CD4-positive, alpha-beta T cell (primary cell): ENCODE data around the gene KPNA1. TPM values are rescaled to one million over a fixed set of nuclear protein-coding genes. Genes with fewer than 3 reads are reported as not detected.
A peak's percentile ranks its signal among the peaks of the same experiment; 100 is the strongest.

Source experiments
- ATAC-seq: fragments of 200-7000 bp; cut with Tn5 transposase; one replicate; pipeline ENCODE4 v1.10.0; 2022; ENCODE audit warnings: mild to moderate bottlenecking; ENCODE audit not compliant: poor library complexity
- CTCF ChIA-PET: fragments of 350-600 bp; sonication (Branson Sonifier 250); formaldehyde crosslinking; loops from one replicate; lab custom pipeline; 2021; ENCODE audit warnings: antibody characterized with exemption, inconsistent platforms; lab: Charles Lee
- POLR2A ChIA-PET: fragments of 350-600 bp; sonication (Branson Sonifier 250); formaldehyde crosslinking; loops from one replicate; lab custom pipeline; 2021; ENCODE audit warnings: antibody characterized with exemption, inconsistent platforms; lab: Charles Lee
- DNase-seq, 14 experiments: peaks; one replicate each; pipeline ENCODE4 v3.0.0-alpha.2; 2013 to 2020; ENCODE audit warnings: mixed read lengths in 2 of 14
- H3K27ac ChIP-seq, 2 donors: one replicate each; pipeline versions ENCODE4 v1.5.1 to v1.7.0; 2013; ENCODE audit warnings: low read length in 2 of 2, low read depth in 1 of 2, mild to moderate bottlenecking in 1 of 2
- H3K27me3 ChIP-seq, 2 experiments: 1 replicate in 1 of 2; 2 replicates in 1 of 2; pipeline versions ENCODE4 v1.6.1 to v1.7.0; 2013; ENCODE audit warnings: low read length in 2 of 2, control low read depth in 1 of 2, mild to moderate bottlenecking in 1 of 2, moderate library complexity in 1 of 2; ENCODE audit not compliant: insufficient read depth in 2 of 2, control insufficient read depth in 1 of 2
- H3K36me3 ChIP-seq: one replicate; pipeline ENCODE4 v1.6.1; 2013; ENCODE audit warnings: low read length, control low read depth; ENCODE audit not compliant: insufficient read depth
- H3K4me1 ChIP-seq: one replicate; pipeline ENCODE4 v1.6.1; 2013; ENCODE audit warnings: low read length, control low read depth; ENCODE audit not compliant: insufficient read depth
- H3K4me3 ChIP-seq: one replicate; pipeline ENCODE4 v1.5.1; 2013; ENCODE audit warnings: mild to moderate bottlenecking, low read length, moderate library complexity
- H3K9me3 ChIP-seq, 2 experiments: 1 replicate in 1 of 2; 2 replicates in 1 of 2; pipeline versions ENCODE4 v1.6.1 to v1.7.0; 2013; ENCODE audit warnings: low read length in 2 of 2, mild to moderate bottlenecking in 2 of 2, control low read depth in 1 of 2, moderate library complexity in 1 of 2; ENCODE audit not compliant: control insufficient read depth in 1 of 2, insufficient read depth in 1 of 2
- H3K27ac Mint-ChIP-seq: one replicate; pipeline ENCODE4 v1.8.0; 2020; ENCODE audit warnings: mixed read lengths
- H3K27me3 Mint-ChIP-seq: one replicate; pipeline ENCODE4 v1.8.0; 2021; ENCODE audit warnings: mixed read lengths
- H3K36me3 Mint-ChIP-seq: one replicate; pipeline ENCODE4 v1.8.0; 2021; ENCODE audit warnings: low read depth, mixed read lengths
- H3K4me1 Mint-ChIP-seq: one replicate; pipeline ENCODE4 v1.8.0; 2021; ENCODE audit warnings: low read depth, mixed read lengths
- H3K4me3 Mint-ChIP-seq: one replicate; pipeline ENCODE4 v1.8.0; 2020; ENCODE audit warnings: mild to moderate bottlenecking, mixed read lengths
- H3K9me3 Mint-ChIP-seq: one replicate; pipeline ENCODE4 v1.8.0; 2020; ENCODE audit warnings: mixed read lengths
- intact Hi-C, 2 experiments: fragments of 100-400 bp; cut with DNase I in 1 of 2; cut with micrococcal nuclease in 1 of 2; formaldehyde crosslinking; loops; one replicate each; pipeline versions ENCODE4 v1.15.1 to v1.9.0; 2023 to 2025; cut with DNase I, micrococcal nuclease
- total RNA-seq, 174 experiments: library from RNA in 2 of 174; stranded (reverse) in 2 of 174; gene quantifications; one replicate each; pipeline ENCODE4 v1.2.3 and lab custom pipeline; 2021 to 2026
- TF ChIP-seq, protein P1 (sequence below): fragments of 200-600 bp; IDR thresholded peaks from one replicate; pipeline ENCODE4 v1.8.0; 2022; ENCODE audit warnings: antibody characterized with exemption, mild to moderate bottlenecking

Gene KPNA1
- total RNA-seq, 2 experiments from 2014 or later = 46.2 to 49.8 TPM

DNA sequence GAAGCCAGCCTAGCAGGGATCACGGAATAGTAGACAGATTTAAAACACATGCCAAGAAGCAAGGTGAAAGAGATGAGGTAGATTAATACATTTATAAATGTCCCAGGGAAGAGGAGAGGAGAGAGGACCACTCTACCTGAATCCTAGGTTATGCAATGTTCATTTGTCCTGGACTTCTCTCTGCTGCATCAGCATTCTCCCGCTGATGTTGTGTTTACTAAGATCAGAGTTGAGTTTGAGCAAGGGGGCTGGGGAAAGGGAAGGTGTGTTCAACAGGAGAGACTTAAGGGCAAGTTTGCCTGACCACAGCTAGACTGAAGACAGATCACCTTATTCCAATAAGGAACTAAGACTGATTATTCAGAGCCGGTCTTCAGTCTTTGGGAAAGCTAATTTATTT lies 1.1 kb upstream of the KPNA1 start:
- Histone ChIP-seq H3K9me3 (no peaks in the 10 kb centered on the region), H3K36me3 (no peaks in the 10 kb centered on the region), H3K27me3 (no peaks in the 10 kb centered on the region), H3K4me3 (no peak overlapping the region), H3K27ac (no peak overlapping the region), H3K4me1 (peaks cover 17% of the 10 kb centered on the region)
- no peaks in the 10 kb centered on the region for H3K27me3 Mint-ChIP-seq
- H3K9me3 Mint-ChIP-seq = no peaks in the 10 kb centered on the region
- H3K36me3 Mint-ChIP-seq = peaks cover 4% of the 10 kb centered on the region
- no peak for ATAC-seq
- ChIA-PET POLR2A (no interaction called here), CTCF (no interaction called here)
- intact Hi-C loops = loop anchor here in 1 of 2 experiments (2.0 to 10.0 kb wide), 5 partner anchors 99 to 1069 kb away; partner anchors contain the start of genes EAF2, HACD2, HSPBAP1 and IQCB1
- no peak for DNase-seq
- no peak overlapping the region for H3K27ac Mint-ChIP-seq
- TF ChIP-seq, protein P1, sequence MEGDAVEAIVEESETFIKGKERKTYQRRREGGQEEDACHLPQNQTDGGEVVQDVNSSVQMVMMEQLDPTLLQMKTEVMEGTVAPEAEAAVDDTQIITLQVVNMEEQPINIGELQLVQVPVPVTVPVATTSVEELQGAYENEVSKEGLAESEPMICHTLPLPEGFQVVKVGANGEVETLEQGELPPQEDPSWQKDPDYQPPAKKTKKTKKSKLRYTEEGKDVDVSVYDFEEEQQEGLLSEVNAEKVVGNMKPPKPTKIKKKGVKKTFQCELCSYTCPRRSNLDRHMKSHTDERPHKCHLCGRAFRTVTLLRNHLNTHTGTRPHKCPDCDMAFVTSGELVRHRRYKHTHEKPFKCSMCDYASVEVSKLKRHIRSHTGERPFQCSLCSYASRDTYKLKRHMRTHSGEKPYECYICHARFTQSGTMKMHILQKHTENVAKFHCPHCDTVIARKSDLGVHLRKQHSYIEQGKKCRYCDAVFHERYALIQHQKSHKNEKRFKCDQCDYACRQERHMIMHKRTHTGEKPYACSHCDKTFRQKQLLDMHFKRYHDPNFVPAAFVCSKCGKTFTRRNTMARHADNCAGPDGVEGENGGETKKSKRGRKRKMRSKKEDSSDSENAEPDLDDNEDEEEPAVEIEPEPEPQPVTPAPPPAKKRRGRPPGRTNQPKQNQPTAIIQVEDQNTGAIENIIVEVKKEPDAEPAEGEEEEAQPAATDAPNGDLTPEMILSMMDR = no peak
- H3K4me1 Mint-ChIP-seq = peaks cover 29% of the 10 kb centered on the region
- H3K4me3 Mint-ChIP-seq = peak overlapping the region; percentile 79

DNA sequence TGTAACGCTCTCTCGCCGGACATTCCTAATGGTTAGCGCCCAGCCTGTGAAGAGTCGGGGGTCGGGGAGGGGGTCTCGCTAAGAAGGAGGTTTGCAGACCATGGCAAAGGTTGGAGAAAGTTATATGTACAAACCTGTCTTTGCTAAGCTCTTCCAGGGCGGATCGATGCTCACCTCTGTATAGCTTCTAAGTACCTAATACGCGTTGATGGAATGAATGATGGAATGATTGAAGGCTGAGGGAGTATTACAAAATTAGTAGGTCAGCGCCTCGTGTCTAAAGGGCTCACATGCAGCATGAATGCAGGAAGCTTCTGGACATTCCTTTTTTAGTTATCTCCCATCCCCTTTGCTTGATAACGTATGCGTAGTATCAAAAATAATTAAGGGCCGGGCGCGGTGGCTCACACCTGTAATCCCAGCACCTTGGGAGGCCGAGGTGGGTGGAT lies 305 bp upstream of the KPNA1 start:
- Histone ChIP-seq H3K27me3 (no peaks in the 10 kb centered on the region), H3K36me3 (no peaks in the 10 kb centered on the region), H3K4me1 (peaks cover 17% of the 10 kb centered on the region), H3K27ac (peak overlapping the region in 1 of 2 donors; percentile 97), H3K4me3 (peak overlapping the region; percentile 68), H3K9me3 (no peaks in the 10 kb centered on the region)
- ATAC-seq (peak; percentile 8), DNase-seq (no peak)
- POLR2A ChIA-PET = interaction anchor here (0.5 to 2.7 kb wide), 19 partner anchors 8 to 687 kb away, joined by 3 to 58 read pairs (median 4); partner anchors contain the start of genes DTX3L, FAM162A, HSPBAP1 and MIX23
- H3K4me3 Mint-ChIP-seq = peak overlapping the region; percentile 89
- TF ChIP-seq, protein P1 = no peak
- H3K27ac Mint-ChIP-seq = peak overlapping the region; percentile 82
- no peaks in the 10 kb centered on the region for H3K27me3 Mint-ChIP-seq
- CTCF ChIA-PET = interaction anchor here (1.0 to 1.2 kb wide), 4 partner anchors 10 to 165 kb away, joined by 4 to 9 read pairs (median 6); partner anchors contain the start of genes FAM162A and MIX23
- peaks cover 37% of the 10 kb centered on the region for H3K4me1 Mint-ChIP-seq
- no peaks in the 10 kb centered on the region for H3K9me3 Mint-ChIP-seq
- intact Hi-C loops = loop anchor here in 1 of 2 experiments (2.0 to 10.0 kb wide), 4 partner anchors 278 to 1070 kb away; partner anchors contain the start of genes EAF2, HACD2, HSPBAP1 and IQCB1
- peaks cover 10% of the 10 kb centered on the region for H3K36me3 Mint-ChIP-seq

DNA sequence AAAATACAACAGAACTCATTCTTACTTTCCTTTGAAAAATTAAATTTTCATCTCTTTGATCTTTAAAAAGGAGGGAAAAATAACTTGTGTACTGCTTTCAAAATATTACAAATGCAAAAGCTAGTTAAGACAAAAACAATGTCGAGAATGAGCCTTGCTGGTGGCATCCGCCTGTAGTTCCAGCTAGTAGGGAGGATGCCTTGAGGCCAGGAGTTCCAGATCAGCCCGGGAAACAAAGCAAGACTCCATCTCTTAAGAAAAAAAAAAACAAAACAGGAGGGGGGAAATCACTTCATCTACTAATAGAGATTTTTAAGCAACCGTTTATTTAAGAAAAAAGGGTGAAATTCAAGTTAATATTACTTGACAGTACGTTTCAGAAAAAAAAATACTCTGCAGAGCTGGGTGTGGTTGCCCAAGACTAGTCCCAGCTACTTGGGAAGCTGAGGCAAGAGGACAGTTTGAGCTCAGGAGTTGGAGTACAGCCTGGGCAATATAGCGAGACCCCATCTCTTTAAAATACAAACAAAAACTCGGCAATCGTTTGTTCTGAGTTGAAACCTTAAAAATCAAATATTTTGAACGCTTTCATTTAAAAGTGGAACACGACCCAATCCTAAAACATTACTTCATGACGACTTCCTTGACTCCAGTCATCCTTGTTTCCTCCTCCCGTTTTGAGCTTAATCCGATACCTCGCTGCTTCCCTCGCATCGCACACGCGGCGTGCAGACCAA lies 1.2 kb downstream of the KPNA1 start:
- TF ChIP-seq, protein P1 = no peak
- H3K4me1 ChIP-seq = peaks cover 17% of the 10 kb centered on the region
- Mint-ChIP-seq H3K9me3 (no peaks in the 10 kb centered on the region), H3K36me3 (peaks cover 19% of the 10 kb centered on the region), H3K4me1 (peaks cover 51% of the 10 kb centered on the region), H3K27me3 (no peaks in the 10 kb centered on the region), H3K4me3 (peak overlapping the region; percentile 85), H3K27ac (peak overlapping the region; percentile 82)
- H3K27me3 ChIP-seq = no peaks in the 10 kb centered on the region
- intact Hi-C loops = loop anchor here (1.0 to 10.0 kb wide), 6 partner anchors 56 to 1071 kb away; partner anchors contain the start of genes EAF2 (in 1 of the 2), FAM162A (in 1 of the 2), HACD2 (in 1 of the 2) and HSPBAP1 (in 1 of the 2)
- H3K9me3 ChIP-seq = no peaks in the 10 kb centered on the region
- DNase-seq (no peak), ATAC-seq (no peak)
- H3K27ac ChIP-seq = peak overlapping the region; percentile 83 to 97
- H3K4me3 ChIP-seq = peak overlapping the region; percentile 68
- H3K36me3 ChIP-seq = no peaks in the 10 kb centered on the region
- ChIA-PET CTCF (interaction anchor here (1.2 to 1.4 kb wide), 2 partner anchors 98 to 121 kb away, joined by 3 to 6 read pairs; partner anchors contain the start of gene WDR5B), POLR2A (interaction anchor here (0.8 to 2.7 kb wide), 5 partner anchors 15 to 165 kb away, joined by 3 to 58 read pairs (median 5); partner anchors contain the start of genes DTX3L, FAM162A, MIX23 and PARP9)
